Neural progenitor cell (in vitro differentiated cells): ENCODE data around the gene NAP1L4.

Experiments
- CTCF ChIP-seq: fragments of 200-600 bp; sonication (generic); IDR thresholded peaks from 2 replicates; pipeline ENCODE4 v1.5.1; 2017; ENCODE audit warnings: antibody characterized with exemption, mild to moderate bottlenecking
- EZH2 ChIP-seq: fragments of 200-600 bp; sonication (generic); IDR thresholded peaks from 2 replicates; pipeline ENCODE4 v1.6.1; 2017; ENCODE audit warnings: antibody characterized with exemption, mild to moderate bottlenecking, moderate library complexity
- EZH2phosphoT487 ChIP-seq: fragments of 200-600 bp; sonication (generic); IDR thresholded peaks from 2 replicates; pipeline ENCODE4 v1.6.1; 2017; ENCODE audit warnings: antibody characterized with exemption

GRCh38 chr11:3015796-3016195, 23.7 kb upstream of the NAP1L4 start:
- TF ChIP-seq CTCF, result no peak
- no peak for TF ChIP-seq EZH2
- TF ChIP-seq EZH2phosphoT487, result no peak
